AG04450 (cell line): ENCODE data around the gene STK26. TPM values are rescaled to one million over a fixed set of nuclear protein-coding genes. Genes with fewer than 3 reads are reported as not detected.

Experiments used
- CTCF ChIA-PET: fragments of 300-600, 350-600 bp; formaldehyde crosslinking; extraction: SDS; loops from one replicate; lab custom pipeline; 2022; ENCODE audit warnings: antibody characterized with exemption, inconsistent platforms; lab: Charles Lee
- POLR2A ChIA-PET: fragments of 350-600 bp; formaldehyde crosslinking; extraction: SDS; loops from one replicate; lab custom pipeline; 2021; ENCODE audit warnings: antibody characterized with exemption, inconsistent platforms; lab: Yijun Ruan, JAX
- DNase-seq: peaks from one replicate; pipeline ENCODE4 v3.0.0-alpha.2; 2011; ENCODE audit warnings: low read depth, low spot score
- H3K27ac ChIP-seq: one replicate; pipeline ENCODE4 v1.5.1; 2012; ENCODE audit warnings: low read depth, low read length, control low read depth
- H3K27me3 ChIP-seq: one replicate; pipeline ENCODE4 v1.6.0; 2012; ENCODE audit warnings: low read length; ENCODE audit not compliant: control insufficient read depth, insufficient read depth
- H3K4me3 ChIP-seq: 2 replicates; pipeline ENCODE4 v1.5.1; 2011; ENCODE audit warnings: mild to moderate bottlenecking, low read depth, low read length, control low read depth
- H3K9me3 ChIP-seq: 2 replicates; pipeline ENCODE4 v1.5.1; 2012; ENCODE audit warnings: low read length; ENCODE audit not compliant: control insufficient read depth, insufficient read depth
- polyA minus RNA-seq: library from RNA; depleted of rRNA, polyadenylated mRNA; stranded (reverse); fragments of >200 nt; gene quantifications from 2 replicates; pipeline ENCODE4 v1.2.3, GENCODE V29; 2011; rRNA and poly(A)+ RNA removed
- polyA plus RNA-seq: library from polyadenylated mRNA; depleted of rRNA; stranded (reverse); fragments of >200 nt; gene quantifications from 2 replicates; pipeline ENCODE4 v1.2.3, GENCODE V29; 2011; rRNA removed
- TF ChIP-seq, protein P1 (sequence below): IDR thresholded peaks from 2 replicates; pipeline ENCODE4 v1.5.1; 2011; ENCODE audit warnings: low read depth, low read length, control low read depth, inconsistent platforms

Gene STK26
- polyA plus RNA-seq (0.25 and 0.61 TPM in 2 replicates), polyA minus RNA-seq (0.13 and 0.14 TPM in 2 replicates)

GRCh38 chrX:132022967-132023895, at the start of gene STK26:
TSS of gene STK26 (plus strand) at chrX:132023302. CDS start at chrX:132023618, 316 bp downstream.
- ChIA-PET POLR2A (no interaction called here), CTCF (no interaction called here)
- Histone ChIP-seq H3K4me3 (peak within 1 kb of the TSS; percentile 43), H3K27ac (no peak within 1 kb of the TSS), H3K9me3 (no peaks in the 10 kb centered on the region; the same call in 1 of the 2 replicates), H3K27me3 (peaks cover 4% of the 10 kb centered on the region)
- TF ChIP-seq, protein P1, sequence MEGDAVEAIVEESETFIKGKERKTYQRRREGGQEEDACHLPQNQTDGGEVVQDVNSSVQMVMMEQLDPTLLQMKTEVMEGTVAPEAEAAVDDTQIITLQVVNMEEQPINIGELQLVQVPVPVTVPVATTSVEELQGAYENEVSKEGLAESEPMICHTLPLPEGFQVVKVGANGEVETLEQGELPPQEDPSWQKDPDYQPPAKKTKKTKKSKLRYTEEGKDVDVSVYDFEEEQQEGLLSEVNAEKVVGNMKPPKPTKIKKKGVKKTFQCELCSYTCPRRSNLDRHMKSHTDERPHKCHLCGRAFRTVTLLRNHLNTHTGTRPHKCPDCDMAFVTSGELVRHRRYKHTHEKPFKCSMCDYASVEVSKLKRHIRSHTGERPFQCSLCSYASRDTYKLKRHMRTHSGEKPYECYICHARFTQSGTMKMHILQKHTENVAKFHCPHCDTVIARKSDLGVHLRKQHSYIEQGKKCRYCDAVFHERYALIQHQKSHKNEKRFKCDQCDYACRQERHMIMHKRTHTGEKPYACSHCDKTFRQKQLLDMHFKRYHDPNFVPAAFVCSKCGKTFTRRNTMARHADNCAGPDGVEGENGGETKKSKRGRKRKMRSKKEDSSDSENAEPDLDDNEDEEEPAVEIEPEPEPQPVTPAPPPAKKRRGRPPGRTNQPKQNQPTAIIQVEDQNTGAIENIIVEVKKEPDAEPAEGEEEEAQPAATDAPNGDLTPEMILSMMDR = no peak
- no peak for DNase-seq

DNA sequence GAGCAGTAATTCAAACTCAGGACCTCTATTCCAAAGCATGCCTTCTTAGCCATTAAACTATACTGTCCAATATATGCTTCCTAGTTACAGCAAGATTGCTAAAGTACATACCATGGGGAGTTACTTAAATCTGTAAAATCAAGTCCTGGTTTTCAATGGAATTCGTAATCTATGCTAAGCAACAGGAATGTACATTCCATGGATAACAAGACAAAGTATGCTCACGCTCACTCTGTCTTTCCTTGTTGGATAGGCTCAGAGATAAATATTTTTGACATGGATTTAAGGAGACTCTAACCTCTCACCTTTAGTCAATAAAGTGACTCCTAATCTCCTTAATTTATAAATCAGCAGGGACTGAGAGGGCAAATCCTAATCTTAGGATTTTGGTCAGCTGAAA, 47.3 kb upstream of the STK26 start:
- Histone ChIP-seq H3K27me3 (no peaks in the 10 kb centered on the region), H3K27ac (no peak overlapping the region), H3K9me3 (no peaks in the 10 kb centered on the region), H3K4me3 (no peak overlapping the region)
- TF ChIP-seq, protein P1 = no peak
- CTCF ChIA-PET = no interaction called here
- DNase-seq = no peak
- POLR2A ChIA-PET = no interaction called here

DNA sequence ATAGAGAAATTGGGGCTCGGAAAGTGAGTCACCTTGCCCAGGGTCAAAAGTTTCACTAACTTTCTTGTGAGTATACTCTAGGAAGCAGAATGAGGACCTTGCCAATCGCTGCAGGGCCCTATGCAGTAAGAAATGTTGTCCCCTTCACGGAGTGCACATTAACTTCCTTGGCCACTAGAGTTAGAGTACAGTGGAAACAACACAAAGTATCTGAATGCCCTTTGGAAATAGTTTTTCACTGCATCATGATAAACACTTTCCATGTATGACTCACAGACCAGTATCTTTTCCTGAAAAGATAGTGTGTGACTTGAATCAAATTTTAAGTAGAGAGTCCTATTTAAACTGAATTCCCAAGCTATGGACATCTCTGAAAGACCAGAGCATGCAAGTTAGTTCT, 45.5 kb upstream of the STK26 start:
- H3K4me3 ChIP-seq = no peak overlapping the region
- ChIA-PET CTCF (no interaction called here), POLR2A (no interaction called here)
- no peaks in the 10 kb centered on the region for H3K9me3 ChIP-seq
- H3K27me3 ChIP-seq = no peaks in the 10 kb centered on the region
- TF ChIP-seq, protein P1 = no peak
- DNase-seq = no peak
- no peak overlapping the region for H3K27ac ChIP-seq

- TF ChIP-seq, protein P1 = no peak
- Histone ChIP-seq H3K4me3 (no peak overlapping the region), H3K27ac (no peak overlapping the region), H3K9me3 (no peaks in the 10 kb centered on the region), H3K27me3 (no peaks in the 10 kb centered on the region)
- CTCF ChIA-PET = no interaction called here
- no peak for DNase-seq
- POLR2A ChIA-PET = no interaction called here
Measured at GRCh38 chrX:131979116-131979515, 44.0 kb upstream of the STK26 start.

- Histone ChIP-seq H3K27me3 (no peaks in the 10 kb centered on the region), H3K4me3 (no peak overlapping the region), H3K9me3 (no peaks in the 10 kb centered on the region), H3K27ac (no peak overlapping the region)
- ChIA-PET POLR2A (no interaction called here), CTCF (no interaction called here)
- no peak for DNase-seq
- TF ChIP-seq, protein P1 = no peak
Measured at GRCh38 chrX:131985526-131986049, 37.5 kb upstream of the STK26 start.
